Kidney (tissue), 14 donors: Measurements from ENCODE around the gene SMPDL3A. TPM values are rescaled to one million over a fixed set of nuclear protein-coding genes. Genes with fewer than 3 reads are reported as not detected.

Experiments used
- DNase-seq, 5 donors: peaks; one replicate each; pipeline ENCODE4 v3.0.0-alpha.2; 2013 to 2020
- FAIRE-seq: peaks from 2 replicates; lab custom pipeline; 2012; peaks lifted over from hg19 to GRCh38; lab: Jason Lieb, UNC
- H3K27ac ChIP-seq, 2 donors: one replicate each; pipeline ENCODE4 v1.7.0; 2013; ENCODE audit warnings: low read depth in 2 of 2, low read length in 2 of 2, inconsistent platforms in 1 of 2
- H3K27me3 ChIP-seq: one replicate; pipeline ENCODE4 v1.7.1; 2013; ENCODE audit warnings: low read length, inconsistent platforms; ENCODE audit not compliant: control insufficient read depth, insufficient read depth
- H3K36me3 ChIP-seq, 3 donors: one replicate each; pipeline versions ENCODE4 v1.7.0 to v1.7.1; 2013; ENCODE audit warnings: low read length in 3 of 3, control low read depth in 1 of 3, inconsistent platforms in 1 of 3; ENCODE audit not compliant: insufficient read depth in 3 of 3, control insufficient read depth in 2 of 3
- H3K4me1 ChIP-seq, 3 donors: one replicate each; pipeline versions ENCODE4 v1.7.0 to v1.7.1; 2013; ENCODE audit warnings: low read length in 3 of 3, inconsistent platforms in 1 of 3, low read depth in 1 of 3; ENCODE audit not compliant: control insufficient read depth in 2 of 3, insufficient read depth in 2 of 3
- H3K4me3 ChIP-seq, 3 donors: one replicate each; pipeline versions ENCODE4 v1.7.0 to v1.8.1; 2013; ENCODE audit warnings: low read length in 3 of 3, control low read depth in 1 of 3, inconsistent platforms in 1 of 3
- H3K9ac ChIP-seq, 3 donors: one replicate each; pipeline versions ENCODE4 v1.7.0 to v1.7.1; 2013; ENCODE audit warnings: low read length in 3 of 3, control low read depth in 1 of 3, inconsistent platforms in 1 of 3
- H3K9me3 ChIP-seq, 3 donors: one replicate each; pipeline versions ENCODE4 v1.7.0 to v1.7.1; 2013; ENCODE audit warnings: low read length in 3 of 3, control low read depth in 1 of 3, inconsistent platforms in 1 of 3; ENCODE audit not compliant: control insufficient read depth in 2 of 3, insufficient read depth in 1 of 3
- intact Hi-C: fragments of 100-400 bp; cut with DNase I; formaldehyde crosslinking; loops from one replicate; pipeline ENCODE4 v1.11.1; 2022
- polyA plus RNA-seq: library from polyadenylated mRNA; stranded (reverse); fragments of 350-450 nt; fragmentation: Illumina TruSeq; extraction: RNeasy Lipid Tissue Mini Kit (QIAGEN cat#74804); gene quantifications from one replicate; pipeline ENCODE4 v1.2.3, GENCODE V29; 2014; ENCODE audit warnings: low read depth, low replicate concordance; ENCODE audit not compliant: insufficient read depth
- total RNA-seq: library from RNA; stranded (reverse); fragmentation: NEBNext Ultra II Directional; extraction: Animal tissue kit (Norgen Biotek cat#: 25700); gene quantifications from one replicate; pipeline ENCODE4 v1.2.1, GENCODE V29; 2021
- TF ChIP-seq, protein P1 (sequence below): IDR thresholded peaks from 3 replicates; pipeline ENCODE4 v1.5.1; 2012; ENCODE audit warnings: mild to moderate bottlenecking, moderate library complexity, borderline replicate concordance; ENCODE audit not compliant: insufficient read depth; ENCODE audit errors: extremely low read depth
- donor health status: control.
- donor health status: control.
- donor health status: control.
- donor health status: control.
- donor health status: control.
- donor health status: DM: yes; HTN: yes; CAD: no.
- donor health status: Normal renal cell carcinoma (clear cell type).

The SMPDL3A gene
- total and polyA plus RNA-seq, 2 donors from 2014 or later = 10.7 to 14.1 TPM

DNA sequence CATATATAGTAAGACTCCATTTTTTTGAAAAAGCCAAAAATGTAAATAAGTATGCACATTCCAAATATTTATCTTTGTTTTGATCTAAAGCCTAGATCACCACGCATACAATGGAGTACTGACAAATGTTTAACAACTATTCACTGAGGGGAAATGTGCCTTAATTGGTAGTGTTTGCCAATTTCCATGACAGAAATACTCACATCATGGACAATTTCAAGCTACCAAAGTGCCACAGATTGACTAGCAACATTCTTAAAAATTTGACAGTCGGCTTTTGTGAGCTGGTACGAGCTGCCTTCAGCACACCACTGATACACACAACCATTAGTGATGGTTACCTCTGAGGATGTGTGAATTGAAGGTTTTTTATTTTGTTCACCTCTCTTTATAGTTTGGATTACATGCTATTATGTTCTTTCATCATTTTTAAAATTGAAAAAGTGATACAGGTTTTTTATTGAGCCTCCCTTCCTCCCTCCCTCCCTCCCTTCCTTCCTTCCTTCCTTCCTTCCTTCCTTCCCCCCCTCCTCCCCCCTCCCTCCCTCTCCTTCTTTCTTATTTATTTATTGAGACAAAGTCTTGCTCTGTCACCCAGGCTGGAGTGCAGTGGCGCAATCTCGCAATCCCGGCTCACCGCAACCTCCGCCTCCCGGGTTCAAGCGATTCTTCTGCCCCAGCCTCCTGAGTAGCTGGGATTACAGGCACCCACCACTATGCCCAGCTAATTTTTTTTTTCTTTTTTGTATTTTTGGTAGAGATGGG is 19.2 kb downstream of the SMPDL3A start:
- Histone ChIP-seq H3K9me3 (no peaks in the 10 kb centered on the region), H3K9ac (no peak overlapping the region), H3K4me3 (no peak overlapping the region), H3K27ac (no peak overlapping the region), H3K27me3 (no peaks in the 10 kb centered on the region), H3K36me3 (no peaks in the 10 kb centered on the region), H3K4me1 (no peaks in the 10 kb centered on the region)
- TF ChIP-seq, protein P1, sequence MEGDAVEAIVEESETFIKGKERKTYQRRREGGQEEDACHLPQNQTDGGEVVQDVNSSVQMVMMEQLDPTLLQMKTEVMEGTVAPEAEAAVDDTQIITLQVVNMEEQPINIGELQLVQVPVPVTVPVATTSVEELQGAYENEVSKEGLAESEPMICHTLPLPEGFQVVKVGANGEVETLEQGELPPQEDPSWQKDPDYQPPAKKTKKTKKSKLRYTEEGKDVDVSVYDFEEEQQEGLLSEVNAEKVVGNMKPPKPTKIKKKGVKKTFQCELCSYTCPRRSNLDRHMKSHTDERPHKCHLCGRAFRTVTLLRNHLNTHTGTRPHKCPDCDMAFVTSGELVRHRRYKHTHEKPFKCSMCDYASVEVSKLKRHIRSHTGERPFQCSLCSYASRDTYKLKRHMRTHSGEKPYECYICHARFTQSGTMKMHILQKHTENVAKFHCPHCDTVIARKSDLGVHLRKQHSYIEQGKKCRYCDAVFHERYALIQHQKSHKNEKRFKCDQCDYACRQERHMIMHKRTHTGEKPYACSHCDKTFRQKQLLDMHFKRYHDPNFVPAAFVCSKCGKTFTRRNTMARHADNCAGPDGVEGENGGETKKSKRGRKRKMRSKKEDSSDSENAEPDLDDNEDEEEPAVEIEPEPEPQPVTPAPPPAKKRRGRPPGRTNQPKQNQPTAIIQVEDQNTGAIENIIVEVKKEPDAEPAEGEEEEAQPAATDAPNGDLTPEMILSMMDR = no peak
- no peak for FAIRE-seq
- intact Hi-C loops = no loop called here
- no peak for DNase-seq

DNA sequence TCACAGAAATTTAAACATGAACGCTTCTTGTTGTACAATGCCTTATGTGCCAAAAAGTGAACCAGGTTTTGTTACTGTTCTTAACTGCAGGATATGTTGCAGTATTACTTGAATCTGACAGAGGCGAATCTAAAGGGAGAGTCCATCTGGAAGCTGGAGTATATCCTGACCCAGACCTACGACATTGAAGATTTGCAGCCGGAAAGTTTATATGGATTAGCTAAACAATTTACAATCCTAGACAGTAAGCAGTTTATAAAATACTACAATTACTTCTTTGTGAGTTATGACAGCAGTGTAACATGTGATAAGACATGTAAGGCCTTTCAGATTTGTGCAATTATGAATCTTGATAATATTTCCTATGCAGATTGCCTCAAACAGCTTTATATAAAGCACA is 19.9 kb downstream of the SMPDL3A start:
- TF ChIP-seq, protein P1 = no peak
- no peak overlapping the region for H3K27ac ChIP-seq
- H3K9ac ChIP-seq = no peak overlapping the region
- intact Hi-C loops = no loop called here
- no peaks in the 10 kb centered on the region for H3K27me3 ChIP-seq
- H3K4me1 ChIP-seq = no peaks in the 10 kb centered on the region
- no peaks in the 10 kb centered on the region for H3K9me3 ChIP-seq
- no peak overlapping the region for H3K4me3 ChIP-seq
- no peaks in the 10 kb centered on the region for H3K36me3 ChIP-seq
- no peak for FAIRE-seq
- DNase-seq = no peak

DNA sequence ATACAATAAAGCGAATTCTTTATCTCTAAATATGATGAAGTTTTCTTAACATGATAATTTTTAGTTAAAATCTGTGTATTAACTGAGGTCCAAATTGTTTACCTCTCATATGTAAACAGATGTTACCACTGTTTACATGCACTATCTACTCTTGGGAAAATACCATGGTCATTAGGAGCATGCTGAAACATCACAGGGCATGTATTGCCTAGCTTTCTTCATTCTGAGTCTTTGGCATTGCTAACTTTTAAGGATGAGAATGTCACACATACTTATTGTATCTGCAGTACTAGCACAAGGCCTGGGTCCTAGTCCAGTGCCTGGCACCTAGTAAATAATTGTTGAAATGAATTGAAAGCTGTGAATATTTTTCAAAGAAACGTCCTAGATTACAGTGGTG is 20.6 kb downstream of the SMPDL3A start:
- no peak overlapping the region for H3K27ac ChIP-seq
- FAIRE-seq = no peak
- no peaks in the 10 kb centered on the region for H3K9me3 ChIP-seq
- intact Hi-C loops = no loop called here
- no peak overlapping the region for H3K4me3 ChIP-seq
- no peak for DNase-seq
- H3K36me3 ChIP-seq = no peaks in the 10 kb centered on the region
- no peak overlapping the region for H3K9ac ChIP-seq
- TF ChIP-seq, protein P1 = no peak
- no peaks in the 10 kb centered on the region for H3K4me1 ChIP-seq
- H3K27me3 ChIP-seq = no peaks in the 10 kb centered on the region
